ENCODE data around the gene NPL. TPM values are rescaled to one million over a fixed set of nuclear protein-coding genes. Genes with fewer than 3 reads are reported as not detected.
A peak's percentile ranks its signal among the peaks of the same experiment; 100 is the strongest.

The NPL gene
- 1.4 and 1.7 TPM in 2 replicates for total RNA-seq (2014; rRNA removed; shearing (Covaris generic))
- polyA plus RNA-seq (2015; cell fraction: cytosol; rRNA removed): 1.7 and 2.7 TPM in 2 replicates
- 3.8 and 4.0 TPM in 2 replicates for polyA plus RNA-seq (2015; cell fraction: nucleus; rRNA removed)

GRCh38 chr1:182789138-182790076 is at the start of gene NPL:
Gene NPL, plus strand, starts transcription at chr1:182789773. Its CDS starts 4,599 bp downstream, at chr1:182794372.
- peak; percentile 81 for DNase-seq (ENCODE audit: low read depth)

GRCh38 chr1:182740120-182740519 is 49.5 kb upstream of the NPL start:
- DNase-seq (ENCODE audit: low read depth): no peak

GRCh38 chr1:182742780-182743179 is 46.8 kb upstream of the NPL start:
- DNase-seq (ENCODE audit: low read depth): no peak

GRCh38 chr1:182752077-182752988 is 37.2 kb upstream of the NPL start:
- peak; percentile 81 for DNase-seq (ENCODE audit: low read depth)

GRCh38 chr1:182754087-182754486 is 35.5 kb upstream of the NPL start:
- DNase-seq (ENCODE audit: low read depth): no peak

GRCh38 chr1:182754543-182755314 is 34.8 kb upstream of the NPL start:
- DNase-seq (ENCODE audit: low read depth): no peak

- no peak for DNase-seq (ENCODE audit: low read depth)
These were observed 33.9 kb upstream of the NPL start for GRCh38 chr1:182755632-182756031.

- DNase-seq (ENCODE audit: low read depth): no peak
These were observed 33.1 kb upstream of the NPL start for GRCh38 chr1:182756423-182756822.

GRCh38 chr1:182761396-182762395 is 27.9 kb upstream of the NPL start:
- DNase-seq (ENCODE audit: low read depth): peak; percentile 13

- DNase-seq (ENCODE audit: low read depth): no peak
These were observed 27.0 kb upstream of the NPL start for GRCh38 chr1:182762536-182762935.

GRCh38 chr1:182764029-182764727 is 25.4 kb upstream of the NPL start:
- no peak for DNase-seq (ENCODE audit: low read depth)

GRCh38 chr1:182765391-182765790 is 24.2 kb upstream of the NPL start:
- DNase-seq (ENCODE audit: low read depth): no peak

GRCh38 chr1:182766050-182766449 is 23.5 kb upstream of the NPL start:
- no peak for DNase-seq (ENCODE audit: low read depth)

GRCh38 chr1:182766881-182767645 is 22.5 kb upstream of the NPL start:
- no peak for DNase-seq (ENCODE audit: low read depth)

GRCh38 chr1:182768963-182769362 is 20.6 kb upstream of the NPL start:
- DNase-seq (ENCODE audit: low read depth): peak; percentile 56

- no peak for DNase-seq (ENCODE audit: low read depth)
These were observed 19.3 kb upstream of the NPL start for GRCh38 chr1:182770232-182770631.

GRCh38 chr1:182771187-182771984 is 18.2 kb upstream of the NPL start:
- no peak for DNase-seq (ENCODE audit: low read depth)
